ENCODE results near the gene MRPL55.

DNA sequence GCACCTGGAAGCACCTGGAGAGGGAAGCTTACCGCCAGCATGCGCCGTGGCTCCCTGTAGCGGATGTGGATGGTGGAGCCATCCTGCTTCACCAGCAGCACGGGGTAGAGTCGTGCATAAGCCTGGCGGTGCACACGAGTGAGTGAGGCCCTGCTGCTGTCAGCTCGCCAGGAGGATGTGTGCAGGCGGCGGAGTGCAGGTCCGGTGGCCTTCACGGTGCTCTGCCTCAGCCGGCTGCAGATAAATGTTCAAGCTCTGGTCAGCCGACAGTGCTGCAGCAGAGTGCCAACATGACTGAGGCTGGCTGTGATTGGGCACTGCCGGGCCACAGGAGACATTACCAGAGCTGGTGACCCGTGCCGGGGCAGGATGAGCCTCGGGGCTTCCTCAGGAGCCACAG lies 1.5 kb downstream of the MRPL55 start:
- TF ChIP-seq, protein P1, sequence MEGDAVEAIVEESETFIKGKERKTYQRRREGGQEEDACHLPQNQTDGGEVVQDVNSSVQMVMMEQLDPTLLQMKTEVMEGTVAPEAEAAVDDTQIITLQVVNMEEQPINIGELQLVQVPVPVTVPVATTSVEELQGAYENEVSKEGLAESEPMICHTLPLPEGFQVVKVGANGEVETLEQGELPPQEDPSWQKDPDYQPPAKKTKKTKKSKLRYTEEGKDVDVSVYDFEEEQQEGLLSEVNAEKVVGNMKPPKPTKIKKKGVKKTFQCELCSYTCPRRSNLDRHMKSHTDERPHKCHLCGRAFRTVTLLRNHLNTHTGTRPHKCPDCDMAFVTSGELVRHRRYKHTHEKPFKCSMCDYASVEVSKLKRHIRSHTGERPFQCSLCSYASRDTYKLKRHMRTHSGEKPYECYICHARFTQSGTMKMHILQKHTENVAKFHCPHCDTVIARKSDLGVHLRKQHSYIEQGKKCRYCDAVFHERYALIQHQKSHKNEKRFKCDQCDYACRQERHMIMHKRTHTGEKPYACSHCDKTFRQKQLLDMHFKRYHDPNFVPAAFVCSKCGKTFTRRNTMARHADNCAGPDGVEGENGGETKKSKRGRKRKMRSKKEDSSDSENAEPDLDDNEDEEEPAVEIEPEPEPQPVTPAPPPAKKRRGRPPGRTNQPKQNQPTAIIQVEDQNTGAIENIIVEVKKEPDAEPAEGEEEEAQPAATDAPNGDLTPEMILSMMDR (IDR thresholded peaks at IDR 0.05): no peak
- TF ChIP-seq POLR2A (IDR thresholded peaks at IDR 0.05): no peak

All from Peyer's patch (tissue), 4 donors.